Large intestine (tissue), 12 donors: Measurements from ENCODE around the gene MUC3A. TPM values are rescaled to one million over a fixed set of nuclear protein-coding genes. Genes with fewer than 3 reads are reported as not detected.
A peak's percentile ranks its signal among the peaks of the same experiment; 100 is the strongest.
"Not testable (repeated sequence)": the region's sequence is repeated elsewhere in the genome, so short reads cannot be mapped to it uniquely, and the experiment has no call there.

Experiments used
- DNase-seq, 2 donors: peaks; one replicate each; pipeline versions ENCODE4 v3.0.0 to v3.0.0-alpha.2; 2013
- H3K27ac ChIP-seq: one replicate; pipeline ENCODE4 v1.5.1; 2013; ENCODE audit warnings: low read length
- H3K27me3 ChIP-seq: 2 replicates; pipeline ENCODE4 v1.6.1; 2013; ENCODE audit warnings: low read length; ENCODE audit not compliant: control insufficient read depth, insufficient read depth
- H3K36me3 ChIP-seq: 2 replicates; pipeline ENCODE4 v1.6.1; 2013; ENCODE audit warnings: low read length; ENCODE audit not compliant: control insufficient read depth, insufficient read depth
- H3K4me1 ChIP-seq: one replicate; pipeline ENCODE4 v1.6.1; 2013; ENCODE audit warnings: low read length; ENCODE audit not compliant: control insufficient read depth, insufficient read depth
- H3K4me3 ChIP-seq: one replicate; pipeline ENCODE4 v1.5.1; 2013; ENCODE audit warnings: low read length
- H3K9me3 ChIP-seq: one replicate; pipeline ENCODE4 v1.6.1; 2013; ENCODE audit warnings: mild to moderate bottlenecking, low read depth, low read length, moderate library complexity; ENCODE audit not compliant: control insufficient read depth
- WGBS: methylation state at CpG from one replicate; pipeline ENCODE4 v1.1.5; 2013; ENCODE audit warnings: low lambda C conversion rate; ENCODE audit not compliant: insufficient coverage; 5-methylcytosine and 5-hydroxymethylcytosine counted together
- long read RNA-seq, 11 donors: transcript quantifications; one replicate each; lab custom pipeline, GENCODE V29; 2026
- polyA plus RNA-seq: library from polyadenylated mRNA; unstranded; fragments of 120-200 nt; gene quantifications from one replicate; pipeline ENCODE4 v1.2.1, GENCODE V29; 2013

MUC3A gene
- polyA plus RNA-seq = 127 TPM
- long read RNA-seq, donor 1, transcript MUC3A-204 (4 exons, 1,093 nt) = major isoform, 14 of 23 reads
- long read RNA-seq, donor 1, partial matches to known transcripts = 9 of 23 reads
- long read RNA-seq, donor 1, other reads (novel, unspliced or antisense) = 0 of 23 reads
- long read RNA-seq, donor 2, transcript MUC3A-204 (4 exons, 1,093 nt) = major isoform, 25 of 66 reads
- long read RNA-seq, donor 2, partial matches to known transcripts = 28 of 66 reads
- long read RNA-seq, donor 2, other reads (novel, unspliced or antisense) = 13 of 66 reads
- long read RNA-seq, donor 3, transcript MUC3A-204 (4 exons, 1,093 nt) = major isoform, 23 of 130 reads
- long read RNA-seq, donor 3, partial matches to known transcripts = 107 of 130 reads
- long read RNA-seq, donor 3, other reads (novel, unspliced or antisense) = 0 of 130 reads
- long read RNA-seq, donor 4, transcript MUC3A-204 (4 exons, 1,093 nt) = major isoform, 7 of 7 reads
- long read RNA-seq, donor 4, partial matches to known transcripts = 0 of 7 reads
- long read RNA-seq, donor 4, other reads (novel, unspliced or antisense) = 0 of 7 reads
- long read RNA-seq, donor 5, transcript MUC3A-204 (4 exons, 1,093 nt) = major isoform, 13 of 13 reads
- long read RNA-seq, donor 5, partial matches to known transcripts = 0 of 13 reads
- long read RNA-seq, donor 5, other reads (novel, unspliced or antisense) = 0 of 13 reads
- long read RNA-seq, donor 6, transcript MUC3A-204 (4 exons, 1,093 nt) = major isoform, 10 of 130 reads
- long read RNA-seq, donor 6, partial matches to known transcripts = 114 of 130 reads
- long read RNA-seq, donor 6, other reads (novel, unspliced or antisense) = 6 of 130 reads
- long read RNA-seq, donor 7, transcript MUC3A-204 (4 exons, 1,093 nt) = major isoform, 10 of 10 reads
- long read RNA-seq, donor 7, partial matches to known transcripts = 0 of 10 reads
- long read RNA-seq, donor 7, other reads (novel, unspliced or antisense) = 0 of 10 reads
- long read RNA-seq, donor 8, transcript MUC3A-204 (4 exons, 1,093 nt) = major isoform, 14 of 35 reads
- long read RNA-seq, donor 8, partial matches to known transcripts = 21 of 35 reads
- long read RNA-seq, donor 8, other reads (novel, unspliced or antisense) = 0 of 35 reads
- long read RNA-seq, donor 9, transcript MUC3A-204 (4 exons, 1,093 nt) = major isoform, 7 of 15 reads
- long read RNA-seq, donor 9, partial matches to known transcripts = 8 of 15 reads
- long read RNA-seq, donor 9, other reads (novel, unspliced or antisense) = 0 of 15 reads
- long read RNA-seq, donor 10, full-length matches to known transcripts = 18 of 321 reads
- long read RNA-seq, donor 10, partial matches to known transcripts = 244 of 321 reads
- long read RNA-seq, donor 10, other reads (novel, unspliced or antisense) = 59 of 321 reads
- long read RNA-seq, donor 11, transcript MUC3A-204 (4 exons, 1,093 nt) = major isoform, 11 of 22 reads
- long read RNA-seq, donor 11, partial matches to known transcripts = 11 of 22 reads
- long read RNA-seq, donor 11, other reads (novel, unspliced or antisense) = 0 of 22 reads

- Histone ChIP-seq H3K4me1 (peaks cover 18% of the 10 kb centered on the region), H3K4me3 (peak within 1 kb of the TSS; percentile 65), H3K9me3 (no peaks in the 10 kb centered on the region), H3K27ac (peak within 1 kb of the TSS; percentile 95), H3K27me3 (no peaks in the 10 kb centered on the region), H3K36me3 (peaks cover 17% of the 10 kb centered on the region)
- DNase-seq = peak; percentile 95 to 99
- no CpG with 5 or more reads among the region's 24 CpGs for WGBS
Observed at GRCh38 chr7:100949227-100949932, at the start of gene MUC3A. MUC3A (plus strand) TSS chr7:100949534; CDS start chr7:100949625, 91 bp downstream.

- peak overlapping the region; percentile 2 for H3K27ac ChIP-seq
- WGBS = 100% methylated on average over 1 of the region's 2 CpGs
- H3K27me3 ChIP-seq = peaks cover 12% of the 10 kb centered on the region
- H3K36me3 ChIP-seq = no peaks in the 10 kb centered on the region
- no peak for DNase-seq
- peaks cover 6% of the 10 kb centered on the region for H3K9me3 ChIP-seq
- H3K4me3 ChIP-seq = no peak overlapping the region
- H3K4me1 ChIP-seq = peaks cover 32% of the 10 kb centered on the region
Observed at GRCh38 chr7:100900978-100901377, 48.4 kb upstream of the MUC3A start.

GRCh38 chr7:100901921-100902332, 47.4 kb upstream of the MUC3A start:
- whole genome bisulfite sequencing = no CpG with 5 or more reads among the region's 5 CpGs
- Histone ChIP-seq H3K4me1 (peaks cover 25% of the 10 kb centered on the region), H3K9me3 (no peaks in the 10 kb centered on the region), H3K27ac (peak overlapping the region; percentile 88), H3K36me3 (no peaks in the 10 kb centered on the region), H3K4me3 (no peak overlapping the region), H3K27me3 (peaks cover 4% of the 10 kb centered on the region)
- peak; percentile 95 to 98 for DNase-seq

GRCh38 chr7:100902638-100903037, 46.7 kb upstream of the MUC3A start:
- DNase-seq = no peak
- Histone ChIP-seq H3K9me3 (no peaks in the 10 kb centered on the region), H3K36me3 (no peaks in the 10 kb centered on the region), H3K4me3 (no peak overlapping the region), H3K27me3 (no peaks in the 10 kb centered on the region), H3K4me1 (peaks cover 19% of the 10 kb centered on the region), H3K27ac (peak overlapping the region; percentile 88)
- no CpG with 5 or more reads among the region's 7 CpGs for WGBS

GRCh38 chr7:100908512-100908911, 40.8 kb upstream of the MUC3A start:
- no peak overlapping the region for H3K4me3 ChIP-seq
- H3K9me3 ChIP-seq = no peaks in the 10 kb centered on the region
- peaks cover 12% of the 10 kb centered on the region for H3K4me1 ChIP-seq
- H3K27ac ChIP-seq = no peak overlapping the region
- DNase-seq = no peak
- no peaks in the 10 kb centered on the region for H3K27me3 ChIP-seq
- no peaks in the 10 kb centered on the region for H3K36me3 ChIP-seq
- WGBS = no CpG with 5 or more reads among the region's 5 CpGs

GRCh38 chr7:100910443-100910842, 38.9 kb upstream of the MUC3A start:
- not testable (repeated sequence) for H3K9me3 ChIP-seq, H3K4me3 ChIP-seq, H3K27me3 ChIP-seq, H3K36me3 ChIP-seq
- peak; percentile 58 to 67 for DNase-seq
- peak overlapping the region; percentile 99 for H3K27ac ChIP-seq
- no CpG with 5 or more reads among the region's 7 CpGs for WGBS
- H3K4me1 ChIP-seq = peaks cover 24% of the 10 kb centered on the region

GRCh38 chr7:100911484-100911883, 37.9 kb upstream of the MUC3A start:
- H3K4me3 ChIP-seq = no peak overlapping the region
- no peaks in the 10 kb centered on the region for H3K36me3 ChIP-seq
- no peak for DNase-seq
- H3K9me3 ChIP-seq = no peaks in the 10 kb centered on the region
- no peaks in the 10 kb centered on the region for H3K27me3 ChIP-seq
- no CpG with 5 or more reads among the region's 3 CpGs for WGBS
- peak overlapping the region; percentile 99 for H3K27ac ChIP-seq
- H3K4me1 ChIP-seq = peaks cover 24% of the 10 kb centered on the region

- Histone ChIP-seq H3K36me3 (no peaks in the 10 kb centered on the region), H3K9me3 (no peaks in the 10 kb centered on the region), H3K27ac (peak overlapping the region; percentile 2), H3K4me3 (no peak overlapping the region), H3K4me1 (peaks cover 27% of the 10 kb centered on the region), H3K27me3 (no peaks in the 10 kb centered on the region)
- WGBS = no CpG with 5 or more reads among the region's 15 CpGs
- peak; percentile 41 to 72 for DNase-seq
Observed at GRCh38 chr7:100914208-100914878, 35.0 kb upstream of the MUC3A start.

- no peaks in the 10 kb centered on the region for H3K27me3 ChIP-seq
- no peaks in the 10 kb centered on the region for H3K36me3 ChIP-seq
- no peaks in the 10 kb centered on the region for H3K9me3 ChIP-seq
- H3K4me1 ChIP-seq = peaks cover 27% of the 10 kb centered on the region
- no peak for DNase-seq
- H3K4me3 ChIP-seq = no peak overlapping the region
- no CpG with 5 or more reads among the region's 8 CpGs for WGBS
- H3K27ac ChIP-seq = no peak overlapping the region
Observed at GRCh38 chr7:100914879-100915447, 34.4 kb upstream of the MUC3A start.
